ENCODE measurements around the gene SLC7A6OS. TPM values are rescaled to one million over a fixed set of nuclear protein-coding genes. Genes with fewer than 3 reads are reported as not detected.

Gene SLC7A6OS
- total and polyA plus RNA-seq, 2 experiments from 2014 or later = 8.5 to 15.8 TPM

- no peak overlapping the region for H3K4me3 ChIP-seq
- no peak overlapping the region for H3K9ac ChIP-seq
- no peak overlapping the region for H2AFZ ChIP-seq
- WGBS, 2 experiments (ENCODE audit: low coverage in 1 of 2, low lambda C conversion rate in 2 of 2, missing lambda C conversion rate in 2 of 2) = 96 to 97% methylated on average over 8 to 9 of the region's 9 CpGs
- TF ChIP-seq EZH2 (IDR thresholded peaks at IDR 0.05; ENCODE audit: insufficient read depth, poor library complexity, severe bottlenecking) = no peak
- in situ Hi-C loops (cut with MboI) = no loop called here
- H3K4me2 ChIP-seq (ENCODE audit: unreplicated experiment) = no peak overlapping the region
- no peak overlapping the region for H3K27ac ChIP-seq
- no peaks in the 10 kb centered on the region for H3K79me2 ChIP-seq (ENCODE audit: insufficient read depth)
- DNase-seq = no peak
- no peaks in the 10 kb centered on the region for H3K9me2 ChIP-seq (ENCODE audit: insufficient read depth)
- no peaks in the 10 kb centered on the region for H3K27me3 ChIP-seq (replicated peaks; ENCODE audit: insufficient read depth)
- H3K4me1 ChIP-seq (ENCODE audit: insufficient read depth) = no peaks in the 10 kb centered on the region
- H4K20me1 ChIP-seq (ENCODE audit: insufficient read depth) = no peaks in the 10 kb centered on the region
- H3K36me3 ChIP-seq (ENCODE audit: low read depth) = no peaks in the 10 kb centered on the region
- H3F3A ChIP-seq (ENCODE audit: insufficient read depth) = 0 out of 2 replicates have a peak, but pooled peaks cover under 1% of the 10 kb centered on the region
- no peaks in the 10 kb centered on the region for H3K9me3 ChIP-seq (ENCODE audit: low read depth)
Observed at GRCh38 chr16:68357521-68357922, 46.8 kb upstream of the SLC7A6OS start.

- in situ Hi-C loops (cut with MboI) = no loop called here
- Histone ChIP-seq H3K9ac (no peak overlapping the region), H3K4me3 (no peak overlapping the region), H3F3A (ENCODE audit: insufficient read depth) (no peaks in the 10 kb centered on the region), H3K36me3 (ENCODE audit: low read depth) (no peaks in the 10 kb centered on the region), H3K4me1 (ENCODE audit: insufficient read depth) (no peaks in the 10 kb centered on the region), H4K20me1 (ENCODE audit: insufficient read depth) (no peaks in the 10 kb centered on the region), H2AFZ (no peak overlapping the region), H3K27ac (no peak overlapping the region), H3K79me2 (ENCODE audit: insufficient read depth) (no peaks in the 10 kb centered on the region), H3K9me2 (ENCODE audit: insufficient read depth) (no peaks in the 10 kb centered on the region), H3K4me2 (ENCODE audit: unreplicated experiment) (no peak overlapping the region), H3K27me3 (replicated peaks; ENCODE audit: insufficient read depth) (no peaks in the 10 kb centered on the region), H3K9me3 (ENCODE audit: low read depth) (no peaks in the 10 kb centered on the region)
- no peak for DNase-seq
- TF ChIP-seq EZH2phosphoT487 (IDR thresholded peaks at IDR 0.05; ENCODE audit: insufficient read depth, low read depth) = no peak
- TF ChIP-seq EZH2 (IDR thresholded peaks at IDR 0.05; ENCODE audit: insufficient read depth, poor library complexity, severe bottlenecking) = no peak
- 87 to 95% methylated on average over 5 of the region's 5 CpGs for WGBS, 2 experiments (ENCODE audit: low coverage in 1 of 2, low lambda C conversion rate in 2 of 2, missing lambda C conversion rate in 2 of 2)
Observed at GRCh38 chr16:68356919-68357286, 46.2 kb upstream of the SLC7A6OS start.

- Histone ChIP-seq H2AFZ (no peak overlapping the region), H3K79me2 (ENCODE audit: insufficient read depth) (no peaks in the 10 kb centered on the region)
Observed at GRCh38 chr16:68356249-68356918, 45.6 kb upstream of the SLC7A6OS start.

GRCh38 chr16:68355447-68356248, 44.9 kb upstream of the SLC7A6OS start:
- Histone ChIP-seq H4K20me1 (ENCODE audit: insufficient read depth) (no peaks in the 10 kb centered on the region), H2AFZ (no peak overlapping the region), H3K9me3 (ENCODE audit: low read depth) (no peaks in the 10 kb centered on the region), H3K4me2 (ENCODE audit: unreplicated experiment) (no peak overlapping the region), H3K4me1 (ENCODE audit: insufficient read depth) (no peaks in the 10 kb centered on the region), H3F3A (ENCODE audit: insufficient read depth) (no peaks in the 10 kb centered on the region), H3K27ac (no peak overlapping the region), H3K27me3 (replicated peaks; ENCODE audit: insufficient read depth) (no peaks in the 10 kb centered on the region), H3K79me2 (ENCODE audit: insufficient read depth) (no peaks in the 10 kb centered on the region), H3K4me3 (no peak overlapping the region), H3K9ac (no peak overlapping the region), H3K36me3 (ENCODE audit: low read depth) (no peaks in the 10 kb centered on the region), H3K9me2 (ENCODE audit: insufficient read depth) (no peaks in the 10 kb centered on the region)
- in situ Hi-C loops (cut with MboI) = no loop called here
- WGBS, 2 experiments (ENCODE audit: low coverage in 1 of 2, low lambda C conversion rate in 2 of 2, missing lambda C conversion rate in 2 of 2) = 89 to 93% methylated on average over 25 to 26 of the region's 28 CpGs
- no peak for TF ChIP-seq EZH2phosphoT487 (IDR thresholded peaks at IDR 0.05; ENCODE audit: insufficient read depth, low read depth)
- TF ChIP-seq EZH2 (IDR thresholded peaks at IDR 0.05; ENCODE audit: insufficient read depth, poor library complexity, severe bottlenecking) = no peak
- no peak for DNase-seq

More at GRCh38 chr16:68356249-68356918, 45.6 kb upstream of the SLC7A6OS start:
- Histone ChIP-seq H3K4me3 (no peak overlapping the region), H3K36me3 (ENCODE audit: low read depth) (no peaks in the 10 kb centered on the region), H3K27ac (no peak overlapping the region), H4K20me1 (ENCODE audit: insufficient read depth) (no peaks in the 10 kb centered on the region), H3K27me3 (replicated peaks; ENCODE audit: insufficient read depth) (no peaks in the 10 kb centered on the region), H3K9me2 (ENCODE audit: insufficient read depth) (no peaks in the 10 kb centered on the region), H3K9me3 (ENCODE audit: low read depth) (no peaks in the 10 kb centered on the region), H3K9ac (no peak overlapping the region), H3K4me1 (ENCODE audit: insufficient read depth) (no peaks in the 10 kb centered on the region), H3F3A (ENCODE audit: insufficient read depth) (no peaks in the 10 kb centered on the region), H3K4me2 (ENCODE audit: unreplicated experiment) (no peak overlapping the region)
- 93 to 96% methylated on average over 27 to 28 of the region's 28 CpGs for WGBS, 2 experiments (ENCODE audit: low coverage in 1 of 2, low lambda C conversion rate in 2 of 2, missing lambda C conversion rate in 2 of 2)
- in situ Hi-C loops (cut with MboI) = no loop called here
- DNase-seq = no peak
- TF ChIP-seq EZH2 (IDR thresholded peaks at IDR 0.05; ENCODE audit: insufficient read depth, poor library complexity, severe bottlenecking) = no peak
- TF ChIP-seq EZH2phosphoT487 (IDR thresholded peaks at IDR 0.05; ENCODE audit: insufficient read depth, low read depth) = no peak
